DOHH2 (cell line): ENCODE results near the gene GBE1.

Experiments used
- EZH2phosphoT487 ChIP-seq: fragments of 200-600 bp; sonication (generic); IDR thresholded peaks from 2 replicates; pipeline ENCODE4 v1.6.1; 2017; ENCODE audit warnings: borderline replicate concordance, mild to moderate bottlenecking, antibody characterized with exemption, low read length, moderate library complexity, mixed read lengths
- TF ChIP-seq, protein P1 (sequence below): fragments of 200-600 bp; sonication (generic); IDR thresholded peaks from one replicate; pipeline ENCODE4 v1.5.1; 2014; ENCODE audit warnings: antibody characterized with exemption, mild to moderate bottlenecking, low read depth, low read length; ENCODE audit not compliant: poor library complexity, severe bottlenecking

DNA sequence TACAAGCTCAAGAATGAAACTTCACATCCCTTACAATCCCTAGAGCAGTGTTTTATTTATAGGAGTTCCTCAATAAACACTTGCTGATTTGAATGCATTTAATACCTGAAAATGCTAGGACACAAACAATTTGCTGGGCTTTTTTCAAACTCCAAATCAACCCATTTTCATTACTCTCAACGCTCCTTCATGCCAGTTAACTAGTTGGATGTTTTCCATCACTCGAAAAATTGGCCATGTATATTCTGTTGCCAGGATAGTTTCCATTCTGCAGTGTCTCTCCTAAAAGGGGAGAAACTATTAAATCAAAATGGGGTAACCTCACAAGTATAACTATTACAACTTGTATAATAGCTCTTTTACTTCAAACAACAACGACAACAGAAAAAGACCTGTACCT, 1.2 kb downstream of the GBE1 start:
- TF ChIP-seq, protein P1, sequence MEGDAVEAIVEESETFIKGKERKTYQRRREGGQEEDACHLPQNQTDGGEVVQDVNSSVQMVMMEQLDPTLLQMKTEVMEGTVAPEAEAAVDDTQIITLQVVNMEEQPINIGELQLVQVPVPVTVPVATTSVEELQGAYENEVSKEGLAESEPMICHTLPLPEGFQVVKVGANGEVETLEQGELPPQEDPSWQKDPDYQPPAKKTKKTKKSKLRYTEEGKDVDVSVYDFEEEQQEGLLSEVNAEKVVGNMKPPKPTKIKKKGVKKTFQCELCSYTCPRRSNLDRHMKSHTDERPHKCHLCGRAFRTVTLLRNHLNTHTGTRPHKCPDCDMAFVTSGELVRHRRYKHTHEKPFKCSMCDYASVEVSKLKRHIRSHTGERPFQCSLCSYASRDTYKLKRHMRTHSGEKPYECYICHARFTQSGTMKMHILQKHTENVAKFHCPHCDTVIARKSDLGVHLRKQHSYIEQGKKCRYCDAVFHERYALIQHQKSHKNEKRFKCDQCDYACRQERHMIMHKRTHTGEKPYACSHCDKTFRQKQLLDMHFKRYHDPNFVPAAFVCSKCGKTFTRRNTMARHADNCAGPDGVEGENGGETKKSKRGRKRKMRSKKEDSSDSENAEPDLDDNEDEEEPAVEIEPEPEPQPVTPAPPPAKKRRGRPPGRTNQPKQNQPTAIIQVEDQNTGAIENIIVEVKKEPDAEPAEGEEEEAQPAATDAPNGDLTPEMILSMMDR: no peak
- TF ChIP-seq EZH2phosphoT487: no peak
